Kidney (tissue), 14 donors: ENCODE results near the gene ARID1B. TPM values are rescaled to one million over a fixed set of nuclear protein-coding genes. Genes with fewer than 3 reads are reported as not detected.
A peak's percentile ranks its signal among the peaks of the same experiment; 100 is the strongest.

Experiments used
- DNase-seq, 5 donors: peaks; one replicate each; pipeline ENCODE4 v3.0.0-alpha.2; 2013 to 2020
- FAIRE-seq: peaks from 2 replicates; lab custom pipeline; 2012; peaks lifted over from hg19 to GRCh38; lab: Jason Lieb, UNC
- H3K27ac ChIP-seq, 2 donors: one replicate each; pipeline ENCODE4 v1.7.0; 2013; ENCODE audit warnings: low read depth in 2 of 2, low read length in 2 of 2, inconsistent platforms in 1 of 2
- H3K27me3 ChIP-seq: one replicate; pipeline ENCODE4 v1.7.1; 2013; ENCODE audit warnings: low read length, inconsistent platforms; ENCODE audit not compliant: control insufficient read depth, insufficient read depth
- H3K36me3 ChIP-seq, 3 donors: one replicate each; pipeline versions ENCODE4 v1.7.0 to v1.7.1; 2013; ENCODE audit warnings: low read length in 3 of 3, control low read depth in 1 of 3, inconsistent platforms in 1 of 3; ENCODE audit not compliant: insufficient read depth in 3 of 3, control insufficient read depth in 2 of 3
- H3K4me1 ChIP-seq, 3 donors: one replicate each; pipeline versions ENCODE4 v1.7.0 to v1.7.1; 2013; ENCODE audit warnings: low read length in 3 of 3, inconsistent platforms in 1 of 3, low read depth in 1 of 3; ENCODE audit not compliant: control insufficient read depth in 2 of 3, insufficient read depth in 2 of 3
- H3K4me3 ChIP-seq, 3 donors: one replicate each; pipeline versions ENCODE4 v1.7.0 to v1.8.1; 2013; ENCODE audit warnings: low read length in 3 of 3, control low read depth in 1 of 3, inconsistent platforms in 1 of 3
- H3K9ac ChIP-seq, 3 donors: one replicate each; pipeline versions ENCODE4 v1.7.0 to v1.7.1; 2013; ENCODE audit warnings: low read length in 3 of 3, control low read depth in 1 of 3, inconsistent platforms in 1 of 3
- H3K9me3 ChIP-seq, 3 donors: one replicate each; pipeline versions ENCODE4 v1.7.0 to v1.7.1; 2013; ENCODE audit warnings: low read length in 3 of 3, control low read depth in 1 of 3, inconsistent platforms in 1 of 3; ENCODE audit not compliant: control insufficient read depth in 2 of 3, insufficient read depth in 1 of 3
- CTCF ChIP-seq: IDR thresholded peaks from 3 replicates; pipeline ENCODE4 v1.5.1; 2012; ENCODE audit warnings: mild to moderate bottlenecking, moderate library complexity, borderline replicate concordance; ENCODE audit not compliant: insufficient read depth; ENCODE audit errors: extremely low read depth
- intact Hi-C: fragments of 100-400 bp; cut with DNase I; formaldehyde crosslinking; loops from one replicate; pipeline ENCODE4 v1.11.1; 2022
- polyA plus RNA-seq: library from polyadenylated mRNA; stranded (reverse); fragments of 350-450 nt; fragmentation: Illumina TruSeq; extraction: RNeasy Lipid Tissue Mini Kit (QIAGEN cat#74804); gene quantifications from one replicate; pipeline ENCODE4 v1.2.3, GENCODE V29; 2014; ENCODE audit warnings: low read depth, low replicate concordance; ENCODE audit not compliant: insufficient read depth
- total RNA-seq: library from RNA; stranded (reverse); fragmentation: NEBNext Ultra II Directional; extraction: Animal tissue kit (Norgen Biotek cat#: 25700); gene quantifications from one replicate; pipeline ENCODE4 v1.2.1, GENCODE V29; 2021
- donor health status: control.
- donor health status: control.
- donor health status: control.
- donor health status: control.
- donor health status: control.
- donor health status: DM: yes; HTN: yes; CAD: no.
- donor health status: Normal renal cell carcinoma (clear cell type).

The ARID1B gene
- total and polyA plus RNA-seq, 2 donors from 2014 or later = 16.4 to 110 TPM

- Histone ChIP-seq H3K9me3 (no peaks in the 10 kb centered on the region), H3K27ac (no peak overlapping the region), H3K9ac (no peak overlapping the region), H3K4me3 (no peak overlapping the region), H3K36me3 (no peaks in the 10 kb centered on the region), H3K27me3 (no peaks in the 10 kb centered on the region), H3K4me1 (peaks cover 2 to 13% (median 10%) of the 10 kb centered on the region in 3 donors)
- peak; percentile 7 for TF ChIP-seq CTCF
- FAIRE-seq (no peak), DNase-seq (no peak)
- intact Hi-C loops = no loop called here
Observed at GRCh38 chr6:156876302-156876701, 99.1 kb downstream of the ARID1B start.

GRCh38 chr6:156877126-156877863, 100.1 kb downstream of the ARID1B start:
- DNase-seq = no peak
- no peak for TF ChIP-seq CTCF
- Histone ChIP-seq H3K4me3 (no peak overlapping the region), H3K36me3 (no peaks in the 10 kb centered on the region), H3K27me3 (no peaks in the 10 kb centered on the region), H3K27ac (no peak overlapping the region), H3K4me1 (peaks cover 2 to 13% (median 10%) of the 10 kb centered on the region in 3 donors), H3K9ac (no peak overlapping the region), H3K9me3 (no peaks in the 10 kb centered on the region)
- FAIRE-seq = no peak
- intact Hi-C loops = no loop called here

- Histone ChIP-seq H3K27me3 (no peaks in the 10 kb centered on the region), H3K4me1 (peaks cover 2 to 13% (median 13%) of the 10 kb centered on the region in 3 donors), H3K4me3 (no peak overlapping the region), H3K36me3 (no peaks in the 10 kb centered on the region), H3K9me3 (no peaks in the 10 kb centered on the region), H3K27ac (no peak overlapping the region), H3K9ac (no peak overlapping the region)
- DNase-seq = no peak
- intact Hi-C loops = no loop called here
- no peak for FAIRE-seq
- no peak for TF ChIP-seq CTCF
Observed at GRCh38 chr6:156878681-156879080, 101.5 kb downstream of the ARID1B start.

GRCh38 chr6:156879186-156879585, 102.0 kb downstream of the ARID1B start:
- H3K27me3 ChIP-seq = no peaks in the 10 kb centered on the region
- H3K36me3 ChIP-seq = no peaks in the 10 kb centered on the region
- no peak overlapping the region for H3K4me3 ChIP-seq
- H3K9ac ChIP-seq = no peak overlapping the region
- no peaks in the 10 kb centered on the region for H3K9me3 ChIP-seq
- peaks cover 2 to 13% (median 13%) of the 10 kb centered on the region in 3 donors for H3K4me1 ChIP-seq
- DNase-seq (peak in 2 of 5 donors; percentile 47 to 56), FAIRE-seq (no peak)
- no peak for TF ChIP-seq CTCF
- no peak overlapping the region for H3K27ac ChIP-seq
- intact Hi-C loops = no loop called here
